ENCODE data around the gene PSMB5. TPM values are rescaled to one million over a fixed set of nuclear protein-coding genes. Genes with fewer than 3 reads are reported as not detected.
A peak's percentile ranks its signal among the peaks of the same experiment; 100 is the strongest.

Gene PSMB5
- total and polyA plus RNA-seq, 2 experiments from 2014 or later = 124 to 326 TPM

GRCh38 chr14:22987291-22987690, 47.4 kb downstream of the PSMB5 start:
- no peak for TF ChIP-seq CTCF (IDR thresholded peaks at IDR 0.05; ENCODE audit: low read depth, low read length)
- DNase-seq (ENCODE audit: low read depth in 1 of 2, low spot score in 1 of 2) = no peak
- no peak overlapping the region for H3K27ac ChIP-seq
- no peaks in the 10 kb centered on the region for H3K27me3 ChIP-seq
- no peaks in the 10 kb centered on the region for H3K36me3 ChIP-seq
- no peaks in the 10 kb centered on the region for H3K9me3 ChIP-seq (ENCODE audit: low read depth)
- H3K4me3 ChIP-seq = no peak overlapping the region
- H3K4me1 ChIP-seq (ENCODE audit: low read depth) = no peaks in the 10 kb centered on the region

- Histone ChIP-seq H3K4me3 (no peak overlapping the region), H3K36me3 (no peaks in the 10 kb centered on the region), H3K9me3 (ENCODE audit: low read depth) (no peaks in the 10 kb centered on the region), H3K27ac (no peak overlapping the region), H3K27me3 (no peaks in the 10 kb centered on the region), H3K4me1 (ENCODE audit: low read depth) (no peaks in the 10 kb centered on the region)
- TF ChIP-seq CTCF (IDR thresholded peaks at IDR 0.05; ENCODE audit: low read depth, low read length) = peak; percentile 89
- peak; percentile 91 to 92 for DNase-seq (ENCODE audit: low read depth in 1 of 2, low spot score in 1 of 2)
These were observed 48.1 kb downstream of the PSMB5 start for GRCh38 chr14:22986508-22987054.

GRCh38 chr14:22985894-22986507, 48.7 kb downstream of the PSMB5 start:
- Histone ChIP-seq H3K4me1 (ENCODE audit: low read depth) (no peaks in the 10 kb centered on the region), H3K36me3 (no peaks in the 10 kb centered on the region), H3K27me3 (no peaks in the 10 kb centered on the region), H3K9me3 (ENCODE audit: low read depth) (no peaks in the 10 kb centered on the region), H3K4me3 (no peak overlapping the region), H3K27ac (no peak overlapping the region)
- TF ChIP-seq CTCF (IDR thresholded peaks at IDR 0.05; ENCODE audit: low read depth, low read length) = no peak
- no peak for DNase-seq (ENCODE audit: low read depth in 1 of 2, low spot score in 1 of 2)

- no peak for TF ChIP-seq CTCF (IDR thresholded peaks at IDR 0.05; ENCODE audit: low read depth, low read length)
- H3K4me1 ChIP-seq (ENCODE audit: low read depth) = peaks cover 3% of the 10 kb centered on the region
- no peak overlapping the region for H3K4me3 ChIP-seq
- no peaks in the 10 kb centered on the region for H3K27me3 ChIP-seq
- DNase-seq (ENCODE audit: low read depth in 1 of 2, low spot score in 1 of 2) = no peak
- no peaks in the 10 kb centered on the region for H3K36me3 ChIP-seq
- H3K9me3 ChIP-seq (ENCODE audit: low read depth) = no peaks in the 10 kb centered on the region
- H3K27ac ChIP-seq = no peak overlapping the region
These were observed 49.6 kb downstream of the PSMB5 start for GRCh38 chr14:22984959-22985658.

- H3K27me3 ChIP-seq = no peaks in the 10 kb centered on the region
- peak; percentile 92 to 96 for DNase-seq (ENCODE audit: low read depth in 1 of 2, low spot score in 1 of 2)
- H3K36me3 ChIP-seq = no peaks in the 10 kb centered on the region
- TF ChIP-seq CTCF (IDR thresholded peaks at IDR 0.05; ENCODE audit: low read depth, low read length) = no peak
- peaks cover 26% of the 10 kb centered on the region for H3K4me1 ChIP-seq (ENCODE audit: low read depth)
- no peaks in the 10 kb centered on the region for H3K9me3 ChIP-seq (ENCODE audit: low read depth)
- H3K4me3 ChIP-seq = peak within 1 kb of the TSS; percentile 74
- H3K27ac ChIP-seq = peak within 1 kb of the TSS; percentile 99
These were observed 52.0 kb downstream of the PSMB5 start, which contains the start of gene AJUBA for GRCh38 chr14:22982477-22983245. TSS of gene AJUBA (minus strand) at chr14:22982551. CDS start at chr14:22982266, 285 bp downstream.
